HepG2 (cell line): Measurements from ENCODE around the gene RHBDL1. TPM values are rescaled to one million over a fixed set of nuclear protein-coding genes. Genes with fewer than 3 reads are reported as not detected.

ENCODE experiments used
- ADNP ChIP-seq: sonication (generic); formaldehyde crosslinking; IDR thresholded peaks from 2 replicates; pipeline ENCODE4 v1.4.0; 2020; ENCODE audit warnings: missing genetic modification reagents
- BCLAF1 ChIP-seq: fragments of 450-650 bp; IDR thresholded peaks from 2 replicates; pipeline ENCODE4 v1.6.1; 2017; ENCODE audit warnings: mild to moderate bottlenecking
- CERS6 ChIP-seq: sonication (generic); formaldehyde crosslinking; IDR thresholded peaks from 2 replicates; pipeline ENCODE4 v1.5.0; 2020; ENCODE audit warnings: missing genetic modification reagents
- CREM ChIP-seq, 2 experiments: sonication (generic) in 1 of 2; formaldehyde crosslinking in 1 of 2; IDR thresholded peaks; 2 replicates each; pipeline versions ENCODE4 v1.4.0 to v1.6.1; 2016 to 2020; ENCODE audit warnings: antibody characterized with exemption in 1 of 2, mild to moderate bottlenecking in 1 of 2, missing genetic modification reagents in 1 of 2
- DRAP1 ChIP-seq: IDR thresholded peaks from 2 replicates; pipeline ENCODE4 v1.6.1; 2016; ENCODE audit warnings: missing genetic modification reagents, missing compliant biosample characterization
- FOXA3 ChIP-seq: IDR thresholded peaks from 2 replicates; pipeline ENCODE4 v1.6.1; 2016; ENCODE audit warnings: missing genetic modification reagents, missing compliant biosample characterization
- GABPB1 ChIP-seq: IDR thresholded peaks from 2 replicates; pipeline ENCODE4 v1.6.1; 2016; ENCODE audit warnings: mild to moderate bottlenecking, missing genetic modification reagents, moderate library complexity, missing compliant biosample characterization
- HOXA9 ChIP-seq: sonication (generic); formaldehyde crosslinking; IDR thresholded peaks from 2 replicates; pipeline ENCODE4 v1.8.1; 2022; ENCODE audit warnings: missing genetic modification reagents, mild to moderate bottlenecking, moderate library complexity, borderline replicate concordance
- JUN ChIP-seq: sonication (generic); formaldehyde crosslinking; IDR thresholded peaks from 2 replicates; pipeline ENCODE4 v1.4.0; 2020; ENCODE audit warnings: mild to moderate bottlenecking, missing genetic modification reagents
- MIXL1 ChIP-seq: IDR thresholded peaks from 2 replicates; pipeline ENCODE4 v1.6.1; 2016
- MTA3 ChIP-seq: sonication (generic); formaldehyde crosslinking; IDR thresholded peaks from 2 replicates; pipeline ENCODE4 v1.4.0; 2020; ENCODE audit warnings: missing genetic modification reagents
- NCOA2 ChIP-seq: sonication (generic); formaldehyde crosslinking; IDR thresholded peaks from 2 replicates; pipeline ENCODE4 v1.8.0; 2022; ENCODE audit warnings: inconsistent platforms
- PBX2 ChIP-seq: IDR thresholded peaks from 2 replicates; pipeline ENCODE4 v1.6.1; 2016; ENCODE audit warnings: control low read depth
- RFX1 ChIP-seq: fragments of 450-650 bp; IDR thresholded peaks from 2 replicates; pipeline ENCODE4 v1.6.1; 2017
- SALL1 ChIP-seq: sonication (generic); formaldehyde crosslinking; IDR thresholded peaks from 2 replicates; pipeline ENCODE4 v1.8.0; 2022; ENCODE audit warnings: mild to moderate bottlenecking, missing genetic modification reagents
- SKIL ChIP-seq: sonication (generic); formaldehyde crosslinking; IDR thresholded peaks from 2 replicates; pipeline ENCODE4 v1.8.0; 2022; ENCODE audit warnings: missing genetic modification reagents, mild to moderate bottlenecking, moderate library complexity, borderline replicate concordance
- ZC3H13 ChIP-seq: sonication (generic); formaldehyde crosslinking; IDR thresholded peaks from 2 replicates; pipeline ENCODE4 v1.8.1; 2023; ENCODE audit warnings: mild to moderate bottlenecking, missing genetic modification reagents, moderate library complexity
- ZMYM4 ChIP-seq: sonication (generic); formaldehyde crosslinking; IDR thresholded peaks from 2 replicates; pipeline ENCODE4 v1.8.1; 2023; ENCODE audit warnings: mild to moderate bottlenecking, missing genetic modification reagents
- ZNF513 ChIP-seq: sonication (generic); formaldehyde crosslinking; conservative IDR thresholded peaks from 2 replicates; pipeline ENCODE4 v1.5.0; 2020; ENCODE audit warnings: missing genetic modification reagents
- ZNF766 ChIP-seq: sonication (generic); formaldehyde crosslinking; IDR thresholded peaks from 2 replicates; pipeline ENCODE4 v1.5.0; 2020; ENCODE audit warnings: missing genetic modification reagents, borderline replicate concordance
- ZSCAN31 ChIP-seq: sonication (generic); formaldehyde crosslinking; IDR thresholded peaks from 2 replicates; pipeline ENCODE4 v1.5.0; 2020; ENCODE audit warnings: low read depth, mild to moderate bottlenecking, missing genetic modification reagents
- polyA plus RNA-seq, 8 experiments: library from polyadenylated mRNA; depleted of rRNA in 3 of 8; stranded (reverse) in 7 of 8; unstranded in 1 of 8; fragments of >200 nt; fragmentation: Illumina TruSeq in 4 of 8; extraction: Trizol in 4 of 8; gene quantifications; 2 replicates each; pipeline versions ENCODE4 v1.2.1 to v1.2.3, GENCODE V29; 2011 to 2016; ENCODE audit warnings: low read depth in 4 of 8, missing spikeins in 1 of 8, mixed read lengths in 1 of 8; ENCODE audit not compliant: insufficient read depth in 1 of 8
- total RNA-seq, 5 experiments: library from RNA; depleted of rRNA; stranded (reverse); fragments of >200 nt; fragmentation: Illumina TruSeq; extraction: Trizol; gene quantifications; 2 replicates each; pipeline ENCODE4 v1.2.3, GENCODE V29; 2016; ENCODE audit warnings: low read depth in 1 of 5

The RHBDL1 gene
- total and polyA plus RNA-seq, 2 of the 13 experiments (the other 11 are each of a cell fraction or from before 2014, with no cell fraction given) = 1.8 to 3.8 TPM

GRCh38 chr16:645852-646678 lies 29.4 kb upstream of the RHBDL1 start (continued):
- TF ChIP-seq GABPB1 (CRISPR knock-in tag) (peak; percentile 45; the same call in 1 of the 2 replicates), SALL1 (CRISPR knock-in tag) (peak; percentile 64), CREM (IDR thresholded peaks at IDR 0.05) (0 out of 2 replicates have a peak, but pooled peaks have one; percentile 26), CREM (CRISPR knock-in tag; IDR thresholded peaks at IDR 0.05) (no peak), ZNF766 (CRISPR knock-in tag) (no peak), ADNP (no peak), DRAP1 (CRISPR knock-in tag) (no peak), HOXA9 (CRISPR knock-in tag) (no peak), SKIL (CRISPR knock-in tag) (peak; percentile 46; the same call in 1 of the 2 replicates), ZC3H13 (CRISPR knock-in tag) (no peak), BCLAF1 (no peak), MTA3 (CRISPR knock-in tag) (no peak), FOXA3 (CRISPR knock-in tag) (peak; percentile 32; the same call in 1 of the 2 replicates), PBX2 (CRISPR knock-in tag) (no peak), RFX1 (no peak), JUN (no peak), ZMYM4 (0 out of 2 replicates have a peak, but pooled peaks have one; percentile 27), CERS6 (CRISPR knock-in tag) (no peak), NCOA2 (peak; percentile 40), MIXL1 (0 out of 2 replicates have a peak, but pooled peaks have one; percentile 10), ZSCAN31 (peak; percentile 55; the same call in 1 of the 2 replicates), ZNF513 (CRISPR knock-in tag) (no peak)
